ENCODE measurements around the gene ITGAE.
"Not testable (repeated sequence)": the region's sequence is repeated elsewhere in the genome, so short reads cannot be mapped to it uniquely, and the experiment has no call there.

The ITGAE gene

GRCh38 chr17:3801347-3801746 lies 359 bp upstream of the ITGAE start:
- no peaks in the 10 kb centered on the region for H3K4me1 ChIP-seq (ENCODE audit: insufficient read depth, low read length)
- peaks cover 27% of the 10 kb centered on the region; the same call in 1 of the 2 replicates for H3K36me3 ChIP-seq (ENCODE audit: insufficient read depth, low read length)
- H3K9me3 ChIP-seq (ENCODE audit: insufficient read depth, low read depth, low read length) = no peaks in the 10 kb centered on the region
- H3K27ac ChIP-seq (ENCODE audit: low read depth, low read length) = no peak overlapping the region
- 91% methylated on average over 7 of the region's 7 CpGs for WGBS
- H3K27me3 ChIP-seq (ENCODE audit: insufficient read depth, low read length) = no peaks in the 10 kb centered on the region
- no peak overlapping the region for H3K4me3 ChIP-seq (ENCODE audit: low read length)
- H3K9ac ChIP-seq (ENCODE audit: low read depth, low read length) = no peak overlapping the region

- H3K4me3 ChIP-seq (ENCODE audit: low read length) = no peak overlapping the region
- H3K36me3 ChIP-seq (ENCODE audit: insufficient read depth, low read length) = peaks cover 18% of the 10 kb centered on the region; the same call in 1 of the 2 replicates
- no peaks in the 10 kb centered on the region for H3K4me1 ChIP-seq (ENCODE audit: insufficient read depth, low read length)
- no peak overlapping the region for H3K27ac ChIP-seq (ENCODE audit: low read depth, low read length)
- H3K9me3 ChIP-seq (ENCODE audit: insufficient read depth, low read depth, low read length) = no peaks in the 10 kb centered on the region
- no peaks in the 10 kb centered on the region for H3K27me3 ChIP-seq (ENCODE audit: insufficient read depth, low read length)
- WGBS = 88% methylated on average over 12 of the region's 12 CpGs
- no peak overlapping the region for H3K9ac ChIP-seq (ENCODE audit: low read depth, low read length)
Observed at GRCh38 chr17:3799181-3799945, 1.6 kb downstream of the ITGAE start.

- Histone ChIP-seq H3K4me1 (ENCODE audit: insufficient read depth, low read length) (no peaks in the 10 kb centered on the region), H3K27ac (ENCODE audit: low read depth, low read length) (no peak overlapping the region), H3K4me3 (ENCODE audit: low read length) (no peak overlapping the region), H3K9ac (ENCODE audit: low read depth, low read length) (no peak overlapping the region), H3K9me3 (ENCODE audit: insufficient read depth, low read depth, low read length) (no peaks in the 10 kb centered on the region), H3K27me3 (ENCODE audit: insufficient read depth, low read length) (no peaks in the 10 kb centered on the region), H3K36me3 (ENCODE audit: insufficient read depth, low read length) (peaks cover 18% of the 10 kb centered on the region; the same call in 1 of the 2 replicates)
- WGBS = 93% methylated on average over 15 of the region's 15 CpGs
Observed at GRCh38 chr17:3798273-3799180, 2.5 kb downstream of the ITGAE start.

GRCh38 chr17:3796822-3797170 lies 4.2 kb downstream of the ITGAE start:
- H3K27ac ChIP-seq (ENCODE audit: low read depth, low read length) = no peak overlapping the region
- 96% methylated on average over 9 of the region's 9 CpGs for WGBS
- peaks cover 4% of the 10 kb centered on the region; the same call in 1 of the 2 replicates for H3K36me3 ChIP-seq (ENCODE audit: insufficient read depth, low read length)
- H3K27me3 ChIP-seq (ENCODE audit: insufficient read depth, low read length) = no peaks in the 10 kb centered on the region
- no peak overlapping the region for H3K4me3 ChIP-seq (ENCODE audit: low read length)
- H3K4me1 ChIP-seq (ENCODE audit: insufficient read depth, low read length) = no peaks in the 10 kb centered on the region
- no peak overlapping the region for H3K9ac ChIP-seq (ENCODE audit: low read depth, low read length)
- no peaks in the 10 kb centered on the region for H3K9me3 ChIP-seq (ENCODE audit: insufficient read depth, low read depth, low read length)

- H3K27ac ChIP-seq (ENCODE audit: low read depth, low read length) = no peak overlapping the region
- no peak overlapping the region for H3K9ac ChIP-seq (ENCODE audit: low read depth, low read length)
- 87% methylated on average over 15 of the region's 17 CpGs for WGBS
Observed at GRCh38 chr17:3796110-3796821, 4.7 kb downstream of the ITGAE start.

GRCh38 chr17:3795390-3796102 lies 5.4 kb downstream of the ITGAE start:
- H3K27me3 ChIP-seq (ENCODE audit: insufficient read depth, low read length) = no peaks in the 10 kb centered on the region
- 88% methylated on average over 31 of the region's 31 CpGs for WGBS
- H3K4me3 ChIP-seq (ENCODE audit: low read length) = no peak overlapping the region
- peak overlapping the region; percentile 13; the same call in 1 of the 2 replicates for H3K27ac ChIP-seq (ENCODE audit: low read depth, low read length)
- H3K9ac ChIP-seq (ENCODE audit: low read depth, low read length) = no peak overlapping the region
- H3K9me3 ChIP-seq (ENCODE audit: insufficient read depth, low read depth, low read length) = no peaks in the 10 kb centered on the region
- H3K4me1 ChIP-seq (ENCODE audit: insufficient read depth, low read length) = no peaks in the 10 kb centered on the region
- no peaks in the 10 kb centered on the region for H3K36me3 ChIP-seq (ENCODE audit: insufficient read depth, low read length)

More at GRCh38 chr17:3796110-3796821, 4.7 kb downstream of the ITGAE start:
- Histone ChIP-seq H3K36me3 (ENCODE audit: insufficient read depth, low read length) (no peaks in the 10 kb centered on the region), H3K4me1 (ENCODE audit: insufficient read depth, low read length) (no peaks in the 10 kb centered on the region), H3K27me3 (ENCODE audit: insufficient read depth, low read length) (no peaks in the 10 kb centered on the region), H3K4me3 (ENCODE audit: low read length) (no peak overlapping the region), H3K9me3 (ENCODE audit: insufficient read depth, low read depth, low read length) (no peaks in the 10 kb centered on the region)

GRCh38 chr17:3794557-3795389 lies 6.2 kb downstream of the ITGAE start:
- Histone ChIP-seq H3K27ac (ENCODE audit: low read depth, low read length) (peak overlapping the region; percentile 25; the same call in 1 of the 2 replicates), H3K4me1 (ENCODE audit: insufficient read depth, low read length) (no peaks in the 10 kb centered on the region), H3K36me3 (ENCODE audit: insufficient read depth, low read length) (no peaks in the 10 kb centered on the region), H3K9me3 (ENCODE audit: insufficient read depth, low read depth, low read length) (no peaks in the 10 kb centered on the region), H3K4me3 (ENCODE audit: low read length) (no peak overlapping the region), H3K27me3 (ENCODE audit: insufficient read depth, low read length) (no peaks in the 10 kb centered on the region), H3K9ac (ENCODE audit: low read depth, low read length) (no peak overlapping the region)
- 69% methylated on average over 26 of the region's 26 CpGs for WGBS

- not testable (repeated sequence) for H3K4me1 ChIP-seq (ENCODE audit: insufficient read depth, low read length); H3K36me3 ChIP-seq (ENCODE audit: insufficient read depth, low read length); H3K9me3 ChIP-seq (ENCODE audit: insufficient read depth, low read depth, low read length); H3K27me3 ChIP-seq (ENCODE audit: insufficient read depth, low read length); H3K9ac ChIP-seq (ENCODE audit: low read depth, low read length); H3K27ac ChIP-seq (ENCODE audit: low read depth, low read length); H3K4me3 ChIP-seq (ENCODE audit: low read length)
- 93% methylated on average over 9 of the region's 9 CpGs for WGBS
Observed at GRCh38 chr17:3794152-3794551, 6.8 kb downstream of the ITGAE start.

- H3K4me3 ChIP-seq (ENCODE audit: low read length); H3K4me1 ChIP-seq (ENCODE audit: insufficient read depth, low read length); H3K9me3 ChIP-seq (ENCODE audit: insufficient read depth, low read depth, low read length); H3K9ac ChIP-seq (ENCODE audit: low read depth, low read length); H3K27ac ChIP-seq (ENCODE audit: low read depth, low read length); H3K27me3 ChIP-seq (ENCODE audit: insufficient read depth, low read length); H3K36me3 ChIP-seq (ENCODE audit: insufficient read depth, low read length): not testable (repeated sequence)
- WGBS = 90% methylated on average over 7 of the region's 7 CpGs
Observed at GRCh38 chr17:3793258-3793657, 7.7 kb downstream of the ITGAE start.

- H3K27ac ChIP-seq (ENCODE audit: low read depth, low read length) = no peak overlapping the region
- no peaks in the 10 kb centered on the region for H3K4me1 ChIP-seq (ENCODE audit: insufficient read depth, low read length)
- H3K9me3 ChIP-seq (ENCODE audit: insufficient read depth, low read depth, low read length) = no peaks in the 10 kb centered on the region
- H3K4me3 ChIP-seq (ENCODE audit: low read length) = no peak overlapping the region
- H3K27me3 ChIP-seq (ENCODE audit: insufficient read depth, low read length) = no peaks in the 10 kb centered on the region
- whole genome bisulfite sequencing = 94% methylated on average over 6 of the region's 6 CpGs
- H3K9ac ChIP-seq (ENCODE audit: low read depth, low read length) = no peak overlapping the region
- H3K36me3 ChIP-seq (ENCODE audit: insufficient read depth, low read length) = no peaks in the 10 kb centered on the region
Observed at GRCh38 chr17:3792481-3792880, 8.5 kb downstream of the ITGAE start.

All from HUES64 (cell line).